DMS 273 (cell line): Measurements from ENCODE around the gene USP49.
A peak's percentile ranks its signal among the peaks of the same experiment; 100 is the strongest.
"Not testable (repeated sequence)": the region's sequence is repeated elsewhere in the genome, so short reads cannot be mapped to it uniquely, and the experiment has no call there.

Experiments
- DNase-seq: peaks from one replicate; lab custom pipeline; 2025; ENCODE audit not compliant: unreplicated experiment; lab: John Stamatoyannopoulos, UW

The USP49 gene

GRCh38 chr6:41815587-41815986 lies 79.6 kb downstream of the USP49 start:
- DNase-seq = no peak

GRCh38 chr6:41814629-41815028 lies 80.5 kb downstream of the USP49 start:
- DNase-seq = peak; percentile 75

GRCh38 chr6:41813956-41814355 lies 81.2 kb downstream of the USP49 start:
- DNase-seq = no peak

GRCh38 chr6:41813469-41813868 lies 81.7 kb downstream of the USP49 start:
- DNase-seq = peak; percentile 44

- not testable (repeated sequence) for DNase-seq
Measured at GRCh38 chr6:41811946-41812345, 83.2 kb downstream of the USP49 start.

GRCh38 chr6:41811095-41811494 lies 84.1 kb downstream of the USP49 start:
- DNase-seq = no peak

- no peak for DNase-seq
Measured at GRCh38 chr6:41805830-41806774, 89.1 kb downstream of the USP49 start.

GRCh38 chr6:41801380-41801779 lies 93.8 kb downstream of the USP49 start:
- DNase-seq = peak; percentile 37

GRCh38 chr6:41799559-41799911 lies 95.6 kb downstream of the USP49 start:
- no peak for DNase-seq

GRCh38 chr6:41798901-41799558 lies 96.1 kb downstream of the USP49 start:
- DNase-seq = no peak

- DNase-seq = no peak
Measured at GRCh38 chr6:41796474-41796873, 98.7 kb downstream of the USP49 start.

GRCh38 chr6:41791984-41792383 lies 103.2 kb downstream of the USP49 start:
- no peak for DNase-seq

- no peak for DNase-seq
Measured at GRCh38 chr6:41791305-41791704, 103.9 kb downstream of the USP49 start.

- DNase-seq = no peak
Measured at GRCh38 chr6:41790045-41790444, 105.1 kb downstream of the USP49 start.

- DNase-seq = no peak
Measured at GRCh38 chr6:41789390-41789724, 105.8 kb downstream of the USP49 start.

GRCh38 chr6:41787219-41787917 lies 107.8 kb downstream of the USP49 start, which contains the start of gene TOMM6:
TOMM6 (plus strand) TSS chr6:41787694; CDS start chr6:41787698, 4 bp downstream.
- DNase-seq = peak; percentile 98

GRCh38 chr6:41786451-41787218 lies 108.5 kb downstream of the USP49 start:
- peak; percentile 95 for DNase-seq

GRCh38 chr6:41785689-41786450 lies 109.3 kb downstream of the USP49 start:
- DNase-seq = peak; percentile 67

GRCh38 chr6:41785254-41785653 lies 109.9 kb downstream of the USP49 start:
- no peak for DNase-seq

- no peak for DNase-seq
Measured at GRCh38 chr6:41784581-41785171, 110.5 kb downstream of the USP49 start.
